Endothelial cell of umbilical vein (primary cell): ENCODE measurements around the gene ASPHD2.

Source experiments
- CTCF ChIP-seq, 2 donors: IDR thresholded peaks; 1 replicate in 1 of 2; 2 replicates in 1 of 2; pipeline ENCODE4 v1.5.1; 2011; ENCODE audit warnings: low read length in 2 of 2, mild to moderate bottlenecking in 2 of 2, moderate library complexity in 2 of 2, control low read depth in 1 of 2, inconsistent platforms in 1 of 2, low read depth in 1 of 2; ENCODE audit not compliant: insufficient read depth in 1 of 2; ENCODE audit errors: extremely low read depth in 1 of 2
- GATA2 ChIP-seq: IDR thresholded peaks from 2 replicates; pipeline ENCODE4 v1.7.0; 2011; ENCODE audit warnings: low read depth, mild to moderate bottlenecking, moderate library complexity, mixed read lengths, low read length; ENCODE audit not compliant: insufficient read length, insufficient read depth
- MYC ChIP-seq: IDR thresholded peaks from one replicate; pipeline ENCODE4 v1.6.1; 2011; ENCODE audit warnings: mild to moderate bottlenecking, low read depth, low read length
- POLR2AphosphoS5 ChIP-seq: IDR thresholded peaks from 2 replicates; pipeline ENCODE4 v1.6.1; 2012; ENCODE audit warnings: low read depth, mild to moderate bottlenecking, control low read depth, low read length, moderate library complexity; ENCODE audit not compliant: insufficient read depth

GRCh38 chr22:26453216-26453615 is 24.2 kb downstream of the ASPHD2 start:
- TF ChIP-seq CTCF (IDR thresholded peaks at IDR 0.05; ENCODE audit: extremely low read depth in 1 of 2, insufficient read depth in 1 of 2, low read depth in 1 of 2, low read length in 2 of 2) (no peak), MYC (no peak), GATA2 (no peak), POLR2AphosphoS5 (no peak)
